Measurements from ENCODE around the gene FAM83B.
"Not testable (repeated sequence)": the region's sequence is repeated elsewhere in the genome, so short reads cannot be mapped to it uniquely, and the experiment has no call there.

Gene FAM83B

GRCh38 chr6:54860132-54860531 is 13.6 kb downstream of the FAM83B start:
- DNase-seq (ENCODE audit: low read depth): no peak

- no peak for DNase-seq (ENCODE audit: low read depth)
These were observed 14.2 kb downstream of the FAM83B start for GRCh38 chr6:54860739-54861138.

GRCh38 chr6:54861905-54862616 is 15.5 kb downstream of the FAM83B start:
- no peak for DNase-seq (ENCODE audit: low read depth)

GRCh38 chr6:54864272-54864671 is 17.7 kb downstream of the FAM83B start:
- no peak for DNase-seq (ENCODE audit: low read depth)

GRCh38 chr6:54865091-54865631 is 18.6 kb downstream of the FAM83B start:
- DNase-seq (ENCODE audit: low read depth): no peak

- no peak for DNase-seq (ENCODE audit: low read depth)
These were observed 22.0 kb downstream of the FAM83B start for GRCh38 chr6:54868556-54868955.

- no peak for DNase-seq (ENCODE audit: low read depth)
These were observed 27.0 kb downstream of the FAM83B start for GRCh38 chr6:54873599-54873998.

- DNase-seq (ENCODE audit: low read depth): no peak
These were observed 27.9 kb downstream of the FAM83B start for GRCh38 chr6:54874349-54875048.

GRCh38 chr6:54875539-54875938 is 29.0 kb downstream of the FAM83B start:
- DNase-seq (ENCODE audit: low read depth): no peak

GRCh38 chr6:54876365-54876764 is 29.8 kb downstream of the FAM83B start:
- no peak for DNase-seq (ENCODE audit: low read depth)

GRCh38 chr6:54876871-54877270 is 30.3 kb downstream of the FAM83B start:
- no peak for DNase-seq (ENCODE audit: low read depth)

- no peak for DNase-seq (ENCODE audit: low read depth)
These were observed 31.2 kb downstream of the FAM83B start for GRCh38 chr6:54877713-54878317.

GRCh38 chr6:54878718-54879117 is 32.1 kb downstream of the FAM83B start:
- DNase-seq (ENCODE audit: low read depth): no peak

GRCh38 chr6:54879188-54879985 is 32.8 kb downstream of the FAM83B start:
- no peak for DNase-seq (ENCODE audit: low read depth)

- no peak for DNase-seq (ENCODE audit: low read depth)
These were observed 34.6 kb downstream of the FAM83B start for GRCh38 chr6:54881067-54881730.

- DNase-seq (ENCODE audit: low read depth): not testable (repeated sequence)
These were observed 35.3 kb downstream of the FAM83B start for GRCh38 chr6:54881891-54882290.

GRCh38 chr6:54886932-54887584 is 40.5 kb downstream of the FAM83B start:
- DNase-seq (ENCODE audit: low read depth): no peak

GRCh38 chr6:54891536-54891935 is 45.0 kb downstream of the FAM83B start:
- no peak for DNase-seq (ENCODE audit: low read depth)

- no peak for DNase-seq (ENCODE audit: low read depth)
These were observed 46.3 kb downstream of the FAM83B start for GRCh38 chr6:54892831-54893230.

GRCh38 chr6:54893818-54894217 is 47.2 kb downstream of the FAM83B start:
- no peak for DNase-seq (ENCODE audit: low read depth)

GRCh38 chr6:54896302-54896701 is 49.7 kb downstream of the FAM83B start:
- no peak for DNase-seq (ENCODE audit: low read depth)

Data from stimulated activated CD8-positive, alpha-beta memory T cell treated with anti-CD3 and anti-CD28 coated beads, Interleukin-12 subunit alpha, Interleukin-12 subunit beta, amount 100 ng/mL, for 4 hours (primary cell).